NCI-H82 treated with DMSO at 0.1 percent for 48 hours (cell line): ENCODE results near the gene PDE8B.
"Not testable (repeated sequence)": the region's sequence is repeated elsewhere in the genome, so short reads cannot be mapped to it uniquely, and the experiment has no call there.

Experiments
- DNase-seq: peaks from one replicate; lab custom pipeline; 2025; ENCODE audit not compliant: unreplicated experiment; lab: John Stamatoyannopoulos, UW

Gene PDE8B

DNA sequence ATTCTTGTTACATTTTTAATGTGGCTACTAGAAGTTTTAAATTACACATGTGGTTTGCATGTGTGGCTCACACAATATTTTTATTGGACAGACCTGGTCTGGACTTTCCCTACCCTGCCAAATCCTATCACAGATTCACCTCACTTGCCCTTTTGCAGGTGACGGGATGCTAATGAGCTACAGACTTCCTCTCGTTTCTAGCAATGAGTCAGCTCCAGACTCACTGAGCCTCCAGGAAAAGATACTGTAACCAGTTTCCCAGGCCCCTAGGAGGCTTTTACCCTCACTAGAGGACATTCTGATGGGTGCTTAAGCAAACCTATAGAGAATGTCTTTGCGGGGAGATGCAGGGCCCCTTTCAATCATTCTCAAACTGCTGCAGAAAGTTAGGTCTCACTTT is 146.3 kb downstream of the PDE8B start:
- no peak for DNase-seq

DNA sequence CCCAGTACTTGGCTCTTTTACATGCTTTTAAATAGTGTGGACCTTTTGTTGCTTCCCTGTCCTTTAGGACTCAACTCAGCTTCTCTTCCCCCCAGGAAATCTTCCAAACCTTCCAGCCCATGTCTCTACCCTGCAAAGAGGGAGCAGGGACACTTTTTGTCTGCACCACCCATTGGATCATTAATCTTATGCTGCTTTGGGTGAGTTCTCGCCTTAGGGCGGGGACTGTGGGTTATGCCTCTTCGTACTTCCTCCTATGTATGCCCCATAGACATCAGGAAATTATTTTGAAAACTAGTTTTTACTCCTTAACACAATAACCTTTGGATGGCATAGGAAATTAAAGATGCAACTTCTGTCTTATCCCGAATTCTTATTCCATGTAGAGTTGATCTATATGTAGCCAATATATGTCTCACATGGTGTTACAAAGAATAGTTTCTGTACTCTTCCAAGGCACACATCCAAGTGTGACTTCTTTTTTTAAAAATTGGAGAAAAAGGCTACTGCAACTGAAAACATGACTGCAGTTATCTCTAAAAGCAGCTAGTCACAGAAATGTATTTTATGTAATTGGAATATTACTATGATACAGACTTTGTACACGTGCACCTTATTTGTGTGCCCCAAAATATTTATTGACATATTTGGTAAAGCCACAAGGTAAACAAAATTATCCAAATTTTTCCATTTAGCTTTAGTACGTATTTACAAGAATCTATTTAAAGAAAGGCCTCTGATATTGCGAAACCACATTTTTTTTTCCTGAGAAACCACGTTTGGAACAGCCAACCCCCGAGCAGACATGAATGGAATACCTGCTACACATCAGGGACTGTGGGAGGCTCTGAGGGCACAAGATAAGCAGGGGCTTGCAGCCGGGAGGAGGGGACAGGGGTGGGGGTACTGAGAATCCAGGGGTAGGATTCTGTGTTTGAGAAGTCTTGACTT is 148.1 kb downstream of the PDE8B start:
- DNase-seq, result no peak

DNA sequence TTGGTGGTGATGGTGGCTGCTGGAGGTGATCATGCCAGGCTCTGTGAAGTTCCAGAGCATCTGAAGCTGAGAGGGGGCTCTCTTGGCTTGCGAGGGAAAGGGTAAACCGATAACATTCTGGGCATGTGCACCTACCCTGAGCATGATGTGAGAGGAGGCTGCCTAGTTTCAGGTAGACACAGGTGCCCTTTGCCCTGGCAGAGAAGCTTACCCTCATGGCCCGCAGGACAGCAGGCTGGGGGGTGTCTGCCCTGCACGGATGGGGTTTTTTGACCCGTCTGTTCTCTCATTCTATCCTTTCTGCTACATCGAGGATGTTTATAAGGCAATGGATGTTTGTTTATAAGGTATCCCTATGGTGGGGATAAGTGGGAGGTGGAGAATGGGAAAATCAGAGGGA is 148.8 kb downstream of the PDE8B start:
- no peak for DNase-seq

DNA sequence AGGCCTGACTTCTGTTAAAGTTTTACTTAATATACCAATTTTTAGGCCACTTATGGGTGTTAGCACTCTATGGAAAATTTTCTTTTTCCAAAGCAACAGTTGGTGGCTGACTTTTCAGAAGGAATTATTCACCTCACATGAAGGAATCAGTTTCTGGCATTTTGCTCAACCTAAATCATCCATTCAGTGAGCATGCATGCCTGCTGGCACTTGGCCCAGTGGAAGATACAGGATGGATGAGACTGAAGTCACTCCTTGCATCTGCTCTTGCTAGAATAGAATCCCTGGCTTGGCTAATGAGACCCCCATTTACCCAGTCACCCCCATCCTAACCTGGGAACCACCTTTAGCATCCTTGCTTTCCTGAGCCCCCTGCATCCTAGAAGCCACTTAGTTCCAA is 149.9 kb downstream of the PDE8B start:
- no peak for DNase-seq

DNA sequence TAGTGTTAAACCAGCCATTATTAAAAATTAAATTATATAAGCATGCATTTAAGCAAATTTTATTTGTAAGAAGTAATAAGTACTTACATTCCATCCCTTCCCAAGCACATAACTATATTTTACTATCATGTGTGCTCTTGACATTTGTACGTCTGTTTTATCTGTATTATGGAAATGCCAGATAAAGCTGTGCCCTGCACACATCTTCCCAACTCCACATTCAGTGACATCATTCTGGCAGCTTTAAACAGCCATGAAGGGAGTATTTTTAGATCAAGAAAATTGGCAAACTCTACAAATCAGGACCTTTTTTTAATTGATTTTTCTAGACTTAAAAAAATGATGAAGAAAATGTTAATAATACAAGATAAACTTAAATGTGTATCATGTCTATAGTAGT is 150.5 kb downstream of the PDE8B start:
- no peak for DNase-seq

DNA sequence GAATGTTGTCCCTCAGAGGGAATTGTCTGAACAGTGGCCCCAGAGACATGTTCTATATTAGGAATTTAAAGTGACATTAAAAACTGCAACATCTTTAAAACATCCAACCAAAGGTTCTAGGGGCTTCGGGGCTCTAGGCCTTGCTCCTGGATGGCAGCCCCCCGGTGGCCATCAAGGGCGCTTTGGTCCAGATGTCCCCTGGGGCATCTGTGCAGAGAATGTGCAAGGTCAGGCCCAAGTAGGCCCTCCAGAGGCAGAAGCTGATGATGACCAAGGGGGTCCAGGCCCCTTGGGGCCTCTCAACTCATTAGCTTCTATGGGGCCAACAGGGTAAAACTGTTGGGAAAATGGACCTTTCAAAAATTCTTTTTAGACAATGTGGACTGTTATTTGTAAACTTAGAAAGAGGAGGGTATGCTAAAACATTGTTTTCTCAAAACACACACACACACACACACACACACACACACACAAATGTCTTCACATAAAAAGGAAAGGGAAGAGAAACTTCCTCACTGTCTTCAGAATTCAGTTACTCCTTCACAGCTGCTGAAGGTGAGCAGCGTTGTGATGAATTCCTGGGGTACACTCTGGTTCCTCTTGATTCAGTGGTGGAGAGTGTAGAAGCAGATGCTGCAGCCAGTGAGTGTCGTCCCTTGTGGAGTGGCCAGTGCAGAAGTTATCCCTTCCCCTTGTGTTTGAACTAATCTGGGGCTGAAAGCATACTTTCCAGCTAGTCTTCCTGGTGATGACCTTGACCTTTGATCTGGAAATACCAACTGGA is 156.4 kb downstream of the PDE8B start:
- DNase-seq, result no peak

DNA sequence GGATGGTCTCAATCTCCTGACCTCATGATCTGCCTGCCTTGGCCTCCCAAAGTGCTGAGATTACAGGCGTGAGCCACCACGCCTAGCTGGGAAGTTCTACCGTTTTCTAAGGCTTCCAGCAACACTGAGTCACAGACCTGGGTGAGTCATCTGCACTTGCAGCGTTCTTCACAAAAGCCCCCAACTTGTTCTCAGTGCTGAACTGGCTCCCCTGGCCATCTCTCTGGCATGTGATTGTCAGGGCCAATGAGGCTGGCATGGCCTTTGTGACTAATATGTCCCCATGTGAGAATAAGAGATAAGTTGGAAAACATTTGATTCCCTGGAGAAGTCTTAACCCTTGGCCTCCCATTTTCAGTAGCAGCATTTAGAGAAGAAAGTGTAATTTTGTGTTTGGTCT is 157.3 kb downstream of the PDE8B start:
- no peak for DNase-seq

DNA sequence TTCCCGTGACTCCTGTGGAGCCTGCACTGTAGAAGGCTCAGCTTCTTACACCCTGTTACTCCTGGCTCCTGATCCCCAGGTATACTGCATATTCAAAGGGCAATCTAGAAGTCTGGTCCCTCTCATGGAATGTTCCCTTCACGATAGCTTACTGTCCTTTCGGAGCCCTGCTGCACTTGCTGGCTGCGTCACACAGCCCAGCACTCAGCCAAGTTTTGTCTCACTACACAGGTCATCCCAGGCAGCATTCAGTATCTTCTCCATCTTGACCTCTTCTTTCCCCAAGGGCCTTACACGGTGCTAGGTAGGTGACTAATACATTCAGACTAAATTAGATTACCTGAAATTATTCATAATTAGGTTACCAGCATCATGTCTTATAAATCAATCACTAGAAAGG is 157.9 kb downstream of the PDE8B start:
- no peak for DNase-seq

DNA sequence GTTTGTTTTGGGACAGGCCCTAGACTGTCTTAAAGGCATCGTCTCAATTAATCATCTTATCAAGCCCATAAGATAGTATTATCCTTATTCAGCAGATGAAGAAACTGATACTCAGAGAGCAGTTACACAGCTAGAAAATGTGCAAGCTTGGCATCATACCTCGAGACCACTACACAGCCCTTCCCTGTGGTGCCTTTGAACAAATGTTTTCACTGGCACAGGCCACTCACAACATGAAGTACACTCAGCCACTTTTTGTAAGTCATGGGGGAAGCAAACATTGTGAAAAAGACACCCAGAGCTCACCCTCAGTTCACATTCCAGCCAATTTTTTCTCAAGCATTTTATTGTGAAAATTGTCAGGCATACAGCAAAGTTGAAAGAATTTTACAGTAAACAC is 159.1 kb downstream of the PDE8B start:
- no peak for DNase-seq

DNA sequence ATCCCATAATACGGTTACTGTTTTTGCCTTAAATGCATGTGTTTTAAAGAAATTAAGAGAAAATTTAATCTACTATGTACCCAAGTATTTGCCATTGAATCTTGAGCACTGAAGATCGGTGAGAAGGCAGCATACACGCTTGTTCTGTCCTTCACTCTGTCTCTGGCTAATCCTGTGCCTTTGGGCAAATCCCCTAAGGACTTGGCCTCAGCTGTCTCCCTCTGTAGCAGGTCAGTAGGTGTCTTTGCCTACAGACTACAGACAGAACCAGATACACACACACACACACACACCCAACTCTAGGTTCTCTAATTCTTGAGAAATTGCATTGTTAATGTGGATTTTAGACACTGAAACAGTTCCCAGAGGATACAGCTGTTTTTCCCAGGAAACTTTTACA is 164.2 kb downstream of the PDE8B start:
- peak; percentile 26 for DNase-seq

DNA sequence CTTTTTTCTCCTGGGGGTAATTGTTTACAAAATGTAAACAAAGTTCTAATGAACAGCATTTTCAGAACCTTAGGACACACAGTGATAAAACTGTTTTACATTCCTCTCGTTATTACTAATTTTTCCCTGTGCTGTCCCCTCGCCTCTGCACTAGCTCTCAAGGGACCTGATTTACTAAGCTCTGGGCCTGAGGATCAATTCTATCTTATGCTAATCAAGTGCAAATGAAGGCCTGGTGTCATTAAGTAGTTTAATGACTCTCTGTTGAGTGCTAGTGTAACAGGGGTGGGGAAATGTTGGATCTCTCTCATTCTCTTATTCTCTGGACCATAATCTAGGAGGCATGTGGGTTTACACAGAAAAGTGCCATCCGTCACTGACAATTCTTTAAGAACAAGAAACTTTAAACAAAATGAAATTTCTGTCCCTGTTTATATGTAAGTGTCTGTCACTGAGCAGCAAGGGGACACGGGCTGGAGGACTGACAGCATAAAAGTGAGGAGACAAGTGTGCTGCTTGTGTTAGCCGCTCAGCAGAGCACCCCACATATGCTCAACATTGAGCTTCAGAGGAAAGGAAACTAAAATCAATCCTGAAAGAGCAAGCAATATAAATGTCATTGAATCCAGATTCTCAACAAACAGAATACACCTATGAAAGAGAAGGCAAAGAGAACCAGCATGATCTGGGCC is 166.3 kb downstream of the PDE8B start:
- DNase-seq, result no peak

DNA sequence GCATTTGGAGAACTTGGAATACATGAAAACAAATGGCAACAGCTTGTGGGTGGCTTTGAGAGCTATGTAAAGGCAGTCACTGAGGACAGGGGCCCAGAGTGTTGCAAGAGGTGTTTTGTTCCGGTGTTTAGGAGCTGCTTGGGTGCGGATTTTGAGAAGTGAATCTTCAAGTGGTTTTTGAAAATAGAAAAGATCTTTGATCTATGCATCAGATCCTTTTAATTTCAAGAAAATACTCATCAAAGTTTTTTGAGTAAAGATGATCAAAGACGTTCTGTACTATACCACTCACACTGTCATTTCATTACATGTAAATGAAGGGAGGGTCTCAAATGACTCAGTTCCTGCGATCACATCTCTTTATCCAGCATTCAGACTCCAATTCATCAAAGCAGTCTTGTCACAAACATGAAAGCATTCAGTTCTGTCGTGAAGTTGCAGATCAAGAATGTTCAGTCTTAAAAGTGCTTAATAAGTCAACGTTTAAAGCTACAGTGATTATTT is 169.1 kb downstream of the PDE8B start:
- no peak for DNase-seq

DNA sequence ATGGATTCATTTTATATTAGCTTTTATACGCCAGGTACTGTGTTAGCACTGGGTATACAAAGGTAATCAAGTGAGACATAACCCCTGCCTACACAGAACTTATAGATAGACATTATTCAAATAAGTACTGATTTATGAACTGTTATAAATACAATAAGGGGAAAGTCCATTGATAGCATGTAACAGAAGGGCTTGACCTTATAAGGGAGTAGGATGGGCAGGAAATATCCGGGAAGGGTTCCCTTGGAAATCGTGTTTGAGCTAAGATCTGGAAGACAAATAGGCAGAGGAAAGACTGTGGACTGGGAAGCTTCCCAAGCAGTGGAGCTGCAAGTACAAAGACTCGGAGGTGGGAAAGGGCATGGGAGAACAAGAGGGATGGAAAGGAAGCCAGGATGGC is 170.2 kb downstream of the PDE8B start:
- no peak for DNase-seq

DNA sequence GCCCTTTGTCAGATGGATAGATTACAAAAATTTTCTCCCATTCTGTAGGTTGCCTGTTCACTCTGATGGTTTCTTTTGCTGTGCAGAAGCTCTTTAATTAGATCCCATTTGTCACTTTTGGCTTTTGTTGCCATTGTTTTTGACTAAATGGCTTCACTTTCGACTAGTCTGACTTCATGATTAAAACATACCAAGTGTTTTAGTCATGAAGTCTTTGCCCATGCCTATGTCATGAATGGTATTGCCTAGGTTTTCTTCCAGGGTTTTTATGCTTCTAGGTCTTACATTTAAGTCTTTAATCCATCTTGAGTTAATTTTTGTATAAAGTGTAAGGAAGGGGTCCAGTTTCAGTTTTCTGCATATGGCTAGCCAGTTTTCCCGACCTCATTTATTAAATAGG is 172.9 kb downstream of the PDE8B start:
- DNase-seq, result not testable (repeated sequence)

DNA sequence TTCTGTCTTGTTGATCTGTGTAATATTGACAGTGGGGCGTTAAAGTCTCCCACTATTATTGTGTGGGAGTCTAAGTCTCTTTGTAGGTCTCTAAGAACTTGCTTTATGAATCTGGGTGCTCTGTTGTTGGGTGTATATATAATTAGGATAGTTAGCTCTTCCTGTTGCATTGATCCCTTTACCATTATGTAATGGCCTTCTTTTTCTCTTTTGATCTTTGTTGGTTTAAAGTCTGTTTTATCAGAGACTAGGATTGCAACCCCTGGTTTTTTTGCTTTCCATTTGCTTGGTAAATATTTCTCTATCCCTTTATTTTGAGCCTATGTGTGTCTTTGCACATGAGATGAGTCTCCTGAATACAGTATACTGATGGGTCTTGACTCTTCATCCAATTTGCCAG is 175.9 kb downstream of the PDE8B start:
- DNase-seq, result not testable (repeated sequence)

DNA sequence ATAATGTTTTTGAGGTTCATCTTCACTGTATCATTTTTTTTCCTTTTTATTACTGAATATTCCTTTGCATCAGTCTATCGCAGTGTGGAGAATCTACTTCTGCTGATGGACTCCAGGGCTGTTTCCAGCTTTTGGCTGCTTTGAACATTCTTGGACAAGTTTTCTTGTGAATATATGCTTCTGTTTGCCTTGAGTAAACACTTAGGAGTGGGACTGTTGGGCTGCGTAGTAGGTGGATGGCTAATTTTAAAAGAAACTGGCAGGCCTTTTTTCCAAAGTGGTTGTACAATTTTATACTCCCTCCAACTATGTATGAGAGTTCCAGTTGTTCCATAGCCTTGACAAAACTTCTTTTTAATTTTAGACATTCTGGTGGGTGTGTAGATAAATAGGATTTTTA is 179.3 kb downstream of the PDE8B start:
- no peak for DNase-seq

DNA sequence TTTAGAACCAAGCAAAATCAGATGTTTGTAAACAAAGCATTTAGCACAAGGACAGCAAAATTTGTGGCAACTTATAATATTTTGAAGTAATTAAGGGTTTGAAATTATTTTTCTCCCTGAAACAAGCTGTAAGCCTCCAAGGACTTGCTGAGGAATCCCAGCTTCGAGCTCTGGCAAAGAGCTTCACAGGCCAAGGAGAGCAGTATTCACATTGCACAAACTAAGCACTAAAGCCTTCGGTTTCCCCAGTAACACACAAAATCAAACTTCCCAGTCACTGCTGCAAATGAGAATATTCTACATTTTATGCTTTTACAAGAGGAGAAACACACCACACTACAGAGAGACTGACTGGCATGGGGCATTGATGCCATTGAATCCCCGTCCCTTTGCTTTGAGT is 179.7 kb downstream of the PDE8B start:
- no peak for DNase-seq

DNA sequence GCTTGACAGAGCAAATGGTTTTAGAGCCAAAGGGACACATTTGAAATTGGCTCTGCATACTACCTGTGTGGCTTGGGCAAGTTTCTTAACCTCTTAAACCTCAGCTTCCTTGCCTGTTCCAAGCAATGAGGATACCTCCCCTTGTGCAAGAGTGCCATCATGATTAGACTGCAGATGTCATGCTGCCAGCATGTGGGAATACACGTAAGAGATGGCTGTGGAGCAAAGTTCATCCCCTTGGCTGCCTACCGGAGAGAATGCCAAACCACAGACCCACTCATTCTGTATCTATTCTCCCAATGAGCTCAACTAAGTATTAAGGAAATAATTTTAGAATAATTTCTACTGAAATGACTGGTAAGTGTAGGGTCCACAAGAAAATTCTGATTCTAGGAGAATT is 180.3 kb downstream of the PDE8B start:
- DNase-seq, result no peak

DNA sequence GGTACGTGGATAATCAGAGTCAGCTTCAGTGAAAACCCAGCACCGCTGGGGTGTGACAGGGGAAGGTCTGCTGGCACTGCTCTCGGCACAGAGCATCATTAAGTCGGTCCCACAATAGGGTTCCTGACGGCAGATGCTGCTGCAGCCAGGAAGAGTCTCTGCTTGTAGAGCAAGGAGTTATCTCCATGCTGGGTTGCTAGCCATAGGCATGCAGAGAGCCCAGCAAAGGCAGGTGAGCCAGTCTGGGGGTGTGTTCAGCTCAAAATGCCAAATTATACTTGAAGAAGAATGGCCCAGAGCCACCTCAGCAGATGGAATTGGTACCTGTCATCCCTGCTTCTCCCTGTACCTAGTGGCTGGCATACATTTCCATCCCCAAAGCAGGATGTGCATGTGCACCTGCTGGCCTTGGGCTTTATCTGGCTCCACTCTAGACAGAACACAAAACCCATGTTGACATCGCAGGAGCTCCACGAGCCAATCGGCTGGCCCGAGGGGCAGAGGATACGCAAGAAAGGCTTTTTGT is 180.8 kb downstream of the PDE8B start:
- DNase-seq, result no peak

DNA sequence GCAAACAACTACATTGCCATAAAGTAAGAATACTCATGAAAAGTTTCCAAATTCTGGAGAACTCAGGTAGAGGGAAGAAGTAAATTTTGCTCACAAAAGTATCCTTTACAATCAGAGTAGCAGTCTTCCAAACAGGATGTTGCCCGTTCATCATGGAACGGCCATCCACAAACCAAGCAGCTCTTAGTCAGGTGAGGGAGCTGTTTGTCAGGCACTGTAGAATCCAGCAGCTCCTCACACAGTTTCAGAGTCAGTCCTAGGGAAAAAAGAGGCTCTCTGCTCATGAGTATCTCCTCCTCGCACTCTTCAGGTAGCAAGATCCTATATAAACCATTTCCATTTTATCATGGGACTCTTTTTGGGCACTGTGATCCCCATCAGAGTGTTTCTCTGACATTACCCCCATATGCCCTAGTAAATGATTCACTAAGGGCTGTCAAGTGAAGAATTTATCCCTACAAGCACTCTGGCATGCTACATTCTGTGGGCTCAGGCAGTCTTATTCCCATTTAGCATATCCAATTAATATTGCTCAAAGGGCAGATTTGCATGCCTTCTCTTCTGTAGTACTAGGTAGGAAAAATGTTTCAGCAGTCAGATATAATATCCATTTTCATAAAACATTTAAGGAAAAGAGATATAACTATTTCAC is 183.7 kb downstream of the PDE8B start:
- no peak for DNase-seq

DNA sequence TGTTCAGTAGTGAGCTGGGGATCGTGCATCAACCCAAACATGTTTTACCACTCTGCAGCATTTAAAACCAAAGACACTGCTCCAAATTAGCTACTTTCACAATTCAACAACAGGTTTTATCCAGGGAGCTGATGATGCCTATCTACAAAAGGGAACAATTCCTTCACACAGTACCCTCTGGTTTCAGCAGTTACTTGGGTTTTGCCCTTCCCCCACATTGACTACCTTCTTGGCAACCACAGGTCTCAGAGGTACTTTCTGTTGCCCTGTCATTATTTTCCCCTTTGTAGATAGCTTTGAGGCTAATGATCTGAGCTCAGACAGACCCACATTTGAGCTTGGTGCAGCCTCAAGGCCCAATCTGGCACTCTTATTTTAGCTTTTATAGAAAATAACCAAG is 185.5 kb downstream of the PDE8B start:
- no peak for DNase-seq
